ENCODE measurements around the gene DNM3.
"Not testable (repeated sequence)": the region's sequence is repeated elsewhere in the genome, so short reads cannot be mapped to it uniquely, and the experiment has no call there.

- TF ChIP-seq CTCF (conservative IDR thresholded peaks at IDR 0.05; ENCODE audit: low read depth, low read length); EZH2 (IDR thresholded peaks at IDR 0.05; ENCODE audit: borderline replicate concordance, low read depth, low read length, poor library complexity, severe bottlenecking): not testable (repeated sequence)
Measured at GRCh38 chr1:172055816-172056419, 214.6 kb downstream of the DNM3 start.

Data from A673 (cell line).